A673 (cell line): ENCODE measurements around the gene KRTAP17-1. TPM values are rescaled to one million over a fixed set of nuclear protein-coding genes. Genes with fewer than 3 reads are reported as not detected.
A peak's percentile ranks its signal among the peaks of the same experiment; 100 is the strongest.

ENCODE experiments used
- BruUV-seq: library from RNA; stranded (reverse); fragments of 400-500 nt; replicated peaks from 2 replicates; lab custom pipeline; 2021; lab: Mats Ljungman, UMichigan
- CTCF ChIA-PET: fragments of 300-600 bp; sonication (Branson Sonifier 250); formaldehyde crosslinking; loops from one replicate; lab custom pipeline; 2022; ENCODE audit warnings: antibody characterized with exemption; lab: Charles Lee
- POLR2A ChIA-PET: fragments of 300-600 bp; sonication (Branson Sonifier 250); formaldehyde crosslinking; loops from one replicate; lab custom pipeline; 2022; ENCODE audit warnings: antibody characterized with exemption; ENCODE audit not compliant: low non-redundant PET; lab: Charles Lee
- DNase-seq: peaks from one replicate; pipeline ENCODE4 v3.0.0-alpha.2; 2015; ENCODE audit warnings: low spot score
- H3K27ac ChIP-seq: fragments of 200-600 bp; sonication (generic); 2 replicates; pipeline ENCODE4 v1.5.1; 2016; ENCODE audit warnings: mixed run types, low read depth, mild to moderate bottlenecking, mixed read lengths, antibody characterized with exemption, low read length; ENCODE audit not compliant: poor library complexity, severe bottlenecking
- H3K27me3 ChIP-seq: fragments of 200-600 bp; sonication (generic); replicated peaks from 2 replicates; pipeline ENCODE4 v1.6.1; 2017; ENCODE audit warnings: mixed run types, low read depth, mild to moderate bottlenecking, mixed read lengths, antibody characterized with exemption, low read length; ENCODE audit not compliant: insufficient read depth, poor library complexity
- H3K36me3 ChIP-seq: fragments of 200-600 bp; sonication (generic); 2 replicates; pipeline ENCODE4 v1.6.1; 2016; ENCODE audit warnings: mixed run types, mild to moderate bottlenecking, mixed read lengths, antibody characterized with exemption, low read length; ENCODE audit not compliant: insufficient read depth, poor library complexity, severe bottlenecking
- H3K4me1 ChIP-seq: fragments of 200-600 bp; sonication (generic); 2 replicates; pipeline ENCODE4 v1.6.1; 2017; ENCODE audit warnings: mixed run types, mild to moderate bottlenecking, mixed read lengths, antibody characterized with exemption, low read length; ENCODE audit not compliant: insufficient read depth, poor library complexity, severe bottlenecking
- H3K4me3 ChIP-seq: fragments of 200-600 bp; sonication (generic); 2 replicates; pipeline ENCODE4 v1.5.1; 2016; ENCODE audit warnings: low read depth, mixed run types, mild to moderate bottlenecking, mixed read lengths, low read length; ENCODE audit not compliant: poor library complexity, severe bottlenecking
- H3K9me3 ChIP-seq: fragments of 200-600 bp; sonication (generic); 2 replicates; pipeline ENCODE4 v1.6.1; 2016; ENCODE audit warnings: mixed run types, low read depth, mild to moderate bottlenecking, mixed read lengths, antibody characterized with exemption, low read length; ENCODE audit not compliant: poor library complexity, severe bottlenecking
- CTCF ChIP-seq: fragments of 300-800, 200-600 bp; sonication (generic); conservative IDR thresholded peaks from 2 replicates; pipeline ENCODE4 v1.5.1; 2017; ENCODE audit warnings: low read depth, mild to moderate bottlenecking, antibody characterized with exemption, low read length, moderate library complexity, mixed read lengths
- EZH2 ChIP-seq: fragments of 200-600 bp; sonication (generic); IDR thresholded peaks from 2 replicates; pipeline ENCODE4 v1.6.1; 2017; ENCODE audit warnings: borderline replicate concordance, low read depth, mild to moderate bottlenecking, mixed read lengths, antibody characterized with exemption, low read length; ENCODE audit not compliant: poor library complexity, severe bottlenecking
- intact Hi-C: fragments of 100-400 bp; cut with micrococcal nuclease; formaldehyde crosslinking; loops from one replicate; pipeline ENCODE4 v1.10.0; 2022; ENCODE audit not compliant: unreplicated experiment
- total RNA-seq: library from RNA; stranded (reverse); gene quantifications from 2 replicates; pipeline ENCODE4 v1.2.3, GENCODE V29; 2021

KRTAP17-1 gene
- total RNA-seq, 1 experiment from 2014 or later = not detected

GRCh38 chr17:41343029-41343428 is 27.5 kb upstream of the KRTAP17-1 start:
- no TSS peak for BruUV-seq
- intact Hi-C loops = no loop called here
- no peaks in the 10 kb centered on the region for H3K36me3 ChIP-seq
- no peaks in the 10 kb centered on the region for H3K9me3 ChIP-seq
- H3K4me1 ChIP-seq = peaks cover 12% of the 10 kb centered on the region
- no peak overlapping the region for H3K4me3 ChIP-seq
- no peak overlapping the region for H3K27ac ChIP-seq
- POLR2A ChIA-PET = no interaction called here
- TF ChIP-seq EZH2 (no peak), CTCF (no peak)
- no peak for DNase-seq
- CTCF ChIA-PET = no interaction called here
- H3K27me3 ChIP-seq = no peaks in the 10 kb centered on the region

GRCh38 chr17:41340934-41341861 is 25.7 kb upstream of the KRTAP17-1 start:
- TF ChIP-seq CTCF (no peak), EZH2 (no peak)
- no peak overlapping the region for H3K27ac ChIP-seq
- BruUV-seq = no TSS peak
- H3K27me3 ChIP-seq = no peaks in the 10 kb centered on the region
- no peaks in the 10 kb centered on the region for H3K9me3 ChIP-seq
- intact Hi-C loops = no loop called here
- peaks cover 12% of the 10 kb centered on the region for H3K4me1 ChIP-seq
- no peak for DNase-seq
- ChIA-PET POLR2A (no interaction called here), CTCF (no interaction called here)
- no peaks in the 10 kb centered on the region for H3K36me3 ChIP-seq
- H3K4me3 ChIP-seq = no peak overlapping the region

GRCh38 chr17:41340494-41340893 is 25.0 kb upstream of the KRTAP17-1 start:
- intact Hi-C loops = no loop called here
- no peak overlapping the region for H3K4me3 ChIP-seq
- DNase-seq = peak; percentile 3
- H3K36me3 ChIP-seq = no peaks in the 10 kb centered on the region
- peaks cover 12% of the 10 kb centered on the region for H3K4me1 ChIP-seq
- BruUV-seq = no TSS peak
- H3K27me3 ChIP-seq = no peaks in the 10 kb centered on the region
- no peaks in the 10 kb centered on the region for H3K9me3 ChIP-seq
- no peak for TF ChIP-seq EZH2
- no peak for TF ChIP-seq CTCF
- CTCF ChIA-PET = no interaction called here
- POLR2A ChIA-PET = no interaction called here
- no peak overlapping the region for H3K27ac ChIP-seq
